Stimulated activated CD8-positive, alpha-beta memory T cell treated with anti-CD3 and anti-CD28 coated beads, Interleukin-15, amount 100 ng/mL, for 4 hours (primary cell): Measurements from ENCODE around the gene ATP8A1.

ENCODE experiments used
- DNase-seq, 2 donors: peaks; one replicate each; pipeline ENCODE4 v3.0.0-alpha.2; 2020; ENCODE audit warnings: low read depth in 2 of 2

The ATP8A1 gene

DNA sequence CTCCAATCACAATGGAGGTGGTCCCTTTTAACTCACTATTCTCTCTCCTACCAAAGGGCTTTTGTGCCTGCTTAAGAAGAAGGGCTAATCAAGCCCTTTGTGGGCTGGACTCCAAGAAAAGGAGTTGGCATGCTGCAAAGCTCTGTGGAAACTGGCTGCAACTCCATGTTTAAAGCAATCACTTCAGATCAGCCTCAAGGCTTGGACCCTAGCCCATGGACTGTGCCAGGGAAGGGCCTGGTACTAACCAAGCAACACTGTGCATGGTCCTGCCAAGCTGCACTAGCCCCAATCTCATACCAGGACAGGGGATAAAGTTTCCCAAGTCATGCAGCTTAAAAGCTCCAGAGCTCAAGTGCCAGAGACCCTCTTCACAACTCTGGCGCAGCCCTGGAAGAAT is 86.7 kb downstream of the ATP8A1 start:
- DNase-seq, result no peak

DNA sequence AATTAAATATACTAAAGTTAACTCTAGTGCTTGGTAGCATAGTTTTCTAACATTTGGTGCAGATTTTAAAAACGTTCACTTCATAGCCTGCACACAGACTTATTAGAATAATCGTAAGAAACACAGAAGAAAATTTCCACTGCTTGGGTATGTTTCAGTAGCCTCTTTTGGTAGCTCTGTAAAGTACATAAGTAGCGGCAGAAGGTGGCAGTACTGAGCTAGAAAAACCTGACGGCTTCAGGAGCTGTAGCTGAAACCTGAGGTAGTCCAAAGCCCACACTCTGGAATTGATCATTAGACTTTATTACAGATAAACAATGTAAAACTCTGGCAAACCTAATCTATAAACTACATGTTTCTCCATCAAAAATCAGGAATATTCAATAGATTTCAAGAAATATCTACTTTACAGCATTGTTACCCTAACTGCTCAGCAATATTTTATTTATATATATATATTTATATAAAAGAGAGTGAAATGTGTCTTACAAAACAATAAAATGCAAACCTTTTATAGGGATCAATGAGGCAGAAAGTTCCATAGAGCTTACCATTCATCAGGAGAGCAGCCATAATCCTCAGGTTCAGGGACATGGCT is 88.2 kb downstream of the ATP8A1 start:
- peak in 1 of 2 donors; percentile 54 for DNase-seq

DNA sequence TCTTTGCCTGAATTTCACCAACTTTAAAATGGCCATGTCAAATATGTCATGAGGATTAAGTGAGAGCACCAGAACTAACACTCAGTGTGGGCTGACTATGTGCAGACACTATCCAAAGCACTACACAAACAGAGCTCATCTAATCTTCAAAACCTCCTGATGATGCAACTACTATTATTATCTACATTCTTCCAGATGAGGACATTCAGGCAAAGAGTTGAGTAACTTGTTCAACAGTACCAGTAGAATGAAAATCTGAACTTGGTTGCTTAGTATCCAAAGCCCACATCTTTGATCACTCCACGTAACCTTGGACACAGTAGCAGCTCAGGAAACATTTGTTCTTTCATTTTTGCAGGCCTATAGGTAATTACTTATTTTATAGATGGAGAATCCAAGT is 90.1 kb downstream of the ATP8A1 start:
- no peak for DNase-seq

GRCh38 chr4:42562016-42562415 is 94.9 kb downstream of the ATP8A1 start:
- DNase-seq, result no peak

DNA sequence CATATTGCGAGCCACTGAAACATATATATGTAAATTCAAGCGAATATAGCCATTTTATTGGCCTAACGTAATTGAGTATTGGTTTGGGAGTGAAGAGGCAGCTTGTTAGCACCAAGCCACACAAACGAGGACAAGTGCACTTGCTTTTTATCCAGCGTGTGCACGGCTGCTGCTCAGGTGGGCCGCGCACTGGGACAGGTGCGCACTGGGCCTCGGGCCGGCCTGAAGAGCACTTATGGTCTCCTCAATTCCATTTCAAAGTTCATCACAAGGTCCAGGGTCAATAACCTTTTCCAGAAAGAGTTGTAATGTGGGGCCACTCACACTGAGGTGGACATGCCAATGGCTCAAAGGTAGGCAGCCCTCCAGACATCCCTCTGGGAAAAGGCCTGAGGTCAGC is 95.9 kb downstream of the ATP8A1 start:
- DNase-seq, result no peak

GRCh38 chr4:42560467-42560861 is 96.4 kb downstream of the ATP8A1 start:
- no peak for DNase-seq

DNA sequence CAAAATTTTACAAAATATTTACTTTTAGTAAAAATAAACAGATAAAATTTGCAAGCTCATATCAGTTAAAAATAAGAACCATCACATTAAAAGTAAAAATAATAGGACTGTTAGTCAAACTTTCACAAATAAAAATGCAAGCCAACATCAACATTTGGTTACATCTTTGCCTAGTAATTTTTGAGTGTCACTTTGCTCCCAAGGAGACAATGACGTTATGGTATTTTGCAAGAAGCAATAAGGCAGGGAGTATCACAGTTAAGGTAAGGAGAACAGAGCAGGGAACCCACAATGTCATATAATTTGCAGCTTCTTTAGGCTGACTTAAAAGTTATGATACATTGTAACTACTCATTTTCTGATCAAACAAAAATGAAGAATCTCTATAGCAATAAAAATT is 98.7 kb downstream of the ATP8A1 start:
- DNase-seq, result no peak

GRCh38 chr4:42555828-42556227 is 101.1 kb downstream of the ATP8A1 start:
- no peak for DNase-seq

DNA sequence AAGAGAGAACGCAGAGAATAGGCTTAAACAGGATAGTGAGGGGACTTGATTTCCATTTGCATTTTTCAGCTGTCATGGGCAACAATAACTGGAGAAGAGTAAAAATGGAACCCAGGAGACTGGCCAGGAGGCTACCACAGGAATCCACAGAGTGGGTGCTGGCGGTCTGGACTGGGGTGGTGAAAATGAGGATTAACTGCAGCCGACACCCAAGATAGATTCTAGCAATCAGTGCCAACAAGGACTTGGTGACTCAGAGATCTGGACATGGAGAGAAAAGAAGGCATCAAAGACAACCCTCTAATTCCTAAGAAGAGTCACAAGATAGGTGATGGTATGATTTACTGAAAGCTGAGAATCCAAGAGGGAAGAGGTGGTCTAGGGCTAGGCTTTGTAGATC is 102.8 kb downstream of the ATP8A1 start:
- DNase-seq, result no peak

- no peak for DNase-seq
Measured at GRCh38 chr4:42549896-42550295, 107.0 kb downstream of the ATP8A1 start.

DNA sequence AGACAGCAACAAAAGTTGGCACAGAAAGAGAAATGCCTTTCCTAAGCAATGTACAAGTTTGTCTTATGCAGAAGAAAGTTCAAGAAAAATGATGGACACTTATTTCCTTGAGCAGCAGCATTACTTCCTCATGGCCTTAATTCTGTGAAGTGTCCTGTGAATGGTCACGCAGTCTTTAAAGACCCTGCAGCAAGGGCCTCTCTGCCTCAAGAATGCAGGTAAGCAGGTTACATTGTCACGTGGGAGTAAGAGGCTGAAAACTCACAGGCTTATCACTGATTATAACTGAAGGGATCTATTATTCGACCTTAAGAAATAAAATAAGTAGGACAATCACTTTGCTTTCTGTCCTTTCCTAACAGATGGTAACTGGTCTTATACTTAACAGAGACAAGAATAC is 109.1 kb downstream of the ATP8A1 start:
- DNase-seq, result no peak

DNA sequence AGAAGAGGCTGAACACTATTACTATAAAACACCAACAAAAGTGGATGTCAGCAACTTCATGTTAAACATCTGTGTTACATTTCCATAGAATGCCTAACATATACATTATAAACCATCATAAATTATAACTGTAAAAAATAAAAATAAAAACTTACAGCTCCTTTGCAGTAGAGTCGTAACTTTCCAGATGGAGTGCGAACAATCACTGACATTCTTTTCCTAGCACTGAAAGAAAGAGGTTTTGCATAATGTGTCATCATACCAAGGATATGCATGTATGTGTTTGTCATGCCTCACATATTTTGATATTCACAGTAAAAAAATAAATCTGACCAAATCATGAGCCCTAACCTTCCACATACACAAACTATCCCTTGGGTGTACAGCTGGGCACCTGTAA is 113.1 kb downstream of the ATP8A1 start:
- DNase-seq, result no peak

DNA sequence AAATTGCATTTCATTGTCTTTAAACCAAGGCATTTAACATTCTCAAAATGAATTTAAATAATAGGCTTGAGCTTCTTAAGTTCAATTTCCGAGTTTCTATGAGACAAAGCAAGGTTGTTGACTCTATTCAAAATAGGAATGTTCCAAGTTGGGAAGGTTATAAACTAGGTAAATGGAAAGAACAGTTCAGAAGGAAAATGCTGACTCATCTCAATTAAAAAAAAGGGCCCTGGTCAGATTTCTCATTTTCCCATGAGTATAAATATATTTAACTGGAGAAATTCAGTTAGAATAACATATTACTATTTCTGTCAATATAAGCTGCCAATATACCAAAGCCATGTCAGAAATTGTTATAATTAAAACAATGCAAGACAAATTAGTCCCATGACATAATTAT is 113.8 kb downstream of the ATP8A1 start:
- DNase-seq, result no peak

DNA sequence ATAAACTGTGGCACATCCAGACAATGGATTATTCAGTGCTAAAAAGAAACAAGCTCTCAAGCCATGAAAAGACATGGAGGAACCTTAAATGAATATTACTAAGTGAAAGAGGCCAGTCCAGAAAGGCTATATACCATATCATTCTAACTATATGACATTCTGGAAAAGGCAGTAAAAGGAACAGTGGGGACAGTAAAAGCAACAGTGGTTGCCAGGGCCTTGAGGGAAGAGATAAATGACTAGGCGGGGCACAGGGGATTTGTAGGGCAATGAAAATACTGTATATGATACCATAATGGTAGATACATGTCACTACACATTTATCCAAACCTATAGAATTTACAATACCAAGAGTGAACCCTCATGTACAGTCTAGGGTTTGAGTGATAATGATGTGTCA is 115.3 kb downstream of the ATP8A1 start:
- DNase-seq, result no peak

DNA sequence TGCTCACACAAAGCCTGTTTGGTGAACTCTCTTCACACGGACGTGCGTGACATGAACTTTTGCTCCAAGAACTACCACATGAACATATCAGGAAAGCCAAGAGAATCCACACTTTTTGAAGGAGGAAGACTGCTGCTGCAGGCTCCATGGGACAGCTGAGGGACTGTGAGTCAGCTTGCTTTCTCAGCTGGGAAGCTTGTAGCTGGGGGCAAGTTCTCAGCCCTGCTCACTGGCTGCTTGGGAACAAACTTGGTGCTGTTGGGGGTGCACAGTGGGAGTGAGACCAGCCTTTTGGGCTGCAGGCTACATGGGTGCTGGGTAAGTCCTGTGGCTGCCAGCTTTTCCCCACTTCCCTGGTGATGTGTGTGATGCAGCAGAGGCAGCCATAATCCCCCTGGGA is 123.9 kb downstream of the ATP8A1 start:
- no peak for DNase-seq

GRCh38 chr4:42531341-42532030 is 125.4 kb downstream of the ATP8A1 start:
- no peak for DNase-seq

DNA sequence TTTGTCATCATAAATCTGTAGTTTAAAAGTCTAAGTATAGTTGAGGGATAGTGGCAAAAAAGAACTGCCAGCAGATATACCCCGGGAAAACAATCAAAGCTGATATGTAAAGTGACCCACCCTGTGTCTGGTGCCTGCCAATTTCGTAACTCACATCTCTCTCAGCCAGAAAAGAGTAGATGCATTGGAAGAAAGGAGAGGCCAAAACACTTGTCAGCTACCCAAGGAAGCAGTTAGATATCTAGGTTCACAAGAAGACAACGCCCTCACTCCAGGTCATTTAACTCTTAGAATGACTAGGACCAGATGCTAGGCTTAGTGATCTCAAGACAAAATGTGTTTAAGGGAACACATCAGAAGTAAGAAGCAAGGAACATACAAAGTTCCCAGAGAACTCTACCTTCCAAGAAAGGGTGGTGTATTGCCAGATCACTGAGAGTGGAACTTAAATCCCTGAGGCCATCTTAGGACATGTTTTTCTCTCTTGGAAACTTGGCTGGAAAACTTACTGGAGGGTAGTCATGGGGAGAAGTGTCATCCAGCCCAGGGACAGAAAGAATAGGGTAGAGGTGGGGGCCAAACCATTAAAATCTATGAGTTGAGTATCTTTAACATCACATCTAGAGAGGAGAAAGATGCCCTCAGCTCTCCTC is 133.7 kb downstream of the ATP8A1 start:
- DNase-seq, result no peak

DNA sequence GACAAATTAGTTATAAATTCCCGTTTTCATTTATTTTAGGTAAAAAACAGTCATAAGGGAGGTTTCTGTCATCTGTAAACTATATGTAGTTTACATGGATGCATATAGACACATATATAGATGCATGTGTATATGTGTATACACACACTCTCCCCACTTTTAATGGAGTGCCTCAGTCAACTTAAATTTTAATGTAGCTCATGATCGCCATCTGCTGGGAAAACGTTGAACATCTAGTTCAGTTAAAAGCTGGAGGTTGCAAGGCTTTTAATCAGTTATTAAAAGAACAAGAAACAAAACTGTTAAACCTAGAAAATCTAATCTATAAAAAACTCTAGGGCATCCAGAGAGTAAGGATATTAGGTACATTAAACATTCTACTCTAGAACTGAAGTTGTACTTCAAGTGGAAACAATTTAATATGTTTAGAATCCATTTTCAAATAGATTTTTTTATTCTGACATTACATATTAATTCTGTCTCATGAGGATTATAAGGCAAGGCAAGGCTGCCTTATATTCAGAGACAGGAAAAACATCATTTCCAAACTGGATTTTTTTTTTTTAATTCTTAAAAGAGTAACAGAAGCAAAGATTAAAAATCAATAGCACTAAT is 137.0 kb downstream of the ATP8A1 start:
- no peak for DNase-seq

DNA sequence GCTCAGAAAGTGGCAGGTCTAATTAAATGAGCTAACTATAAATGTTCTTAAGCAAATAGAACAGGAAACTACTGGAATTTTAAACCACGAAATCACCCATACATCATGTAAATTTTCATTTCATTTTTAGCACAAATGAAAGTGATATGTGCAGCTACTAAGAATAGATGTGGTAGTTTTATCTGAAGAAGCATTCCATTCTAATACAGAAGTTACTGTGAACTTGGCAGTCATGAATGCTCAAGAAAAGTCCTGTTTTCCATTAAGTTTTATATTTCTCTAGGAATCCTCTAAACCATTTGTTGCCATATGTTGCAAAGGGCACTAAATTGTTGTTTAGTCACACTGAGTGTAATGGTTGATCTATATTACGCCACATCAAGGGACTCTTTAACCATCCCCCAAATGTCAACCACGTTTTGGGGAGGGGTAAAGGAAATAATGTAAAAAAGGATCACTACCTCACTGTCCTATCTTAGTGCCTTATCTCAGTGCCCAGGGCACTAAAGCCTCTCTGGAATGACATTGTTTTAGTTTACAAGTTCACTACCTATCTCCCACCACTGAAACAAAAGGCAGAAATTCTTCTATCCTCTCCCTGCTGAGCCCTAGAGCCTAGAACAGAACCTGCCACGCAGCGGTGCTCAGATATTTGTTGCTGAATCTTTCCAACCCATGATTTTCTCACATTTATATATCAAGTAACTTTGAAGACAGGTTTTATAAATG is 141.6 kb downstream of the ATP8A1 start:
- no peak for DNase-seq

DNA sequence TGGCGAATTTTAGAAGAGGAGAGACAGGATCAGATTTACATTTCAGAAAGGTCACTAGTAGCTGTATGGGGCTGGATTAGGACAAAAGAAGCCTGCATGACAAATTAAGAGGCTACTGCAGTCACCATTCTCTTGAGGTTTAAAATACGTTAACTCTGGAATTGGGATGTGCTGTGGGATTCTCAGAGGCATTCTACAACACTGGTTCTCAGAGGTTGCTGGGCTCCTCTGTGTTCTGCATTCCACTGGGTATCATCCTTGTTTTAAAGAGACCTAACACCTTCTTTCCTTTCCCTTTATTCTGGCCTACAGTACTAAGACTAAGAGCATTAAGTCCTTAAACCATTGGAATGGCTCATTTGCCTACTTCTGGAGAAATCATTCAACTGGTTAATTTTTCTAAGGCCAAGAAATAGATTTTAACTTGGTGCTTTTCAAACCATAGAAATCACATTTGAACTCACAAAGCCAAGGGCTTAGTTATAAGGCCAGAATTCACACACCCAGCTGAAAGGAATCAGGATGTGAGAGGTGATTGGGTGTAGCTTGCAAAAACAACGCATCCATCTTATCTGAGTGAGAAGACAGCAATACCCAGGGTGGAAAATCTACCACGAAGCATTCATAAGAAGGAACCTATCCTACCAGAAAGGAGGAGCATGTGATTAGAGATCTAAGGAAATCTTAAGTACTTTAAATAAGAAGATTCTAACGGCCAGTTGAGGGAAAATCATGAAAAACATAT is 143.0 kb downstream of the ATP8A1 start:
- DNase-seq, result no peak

DNA sequence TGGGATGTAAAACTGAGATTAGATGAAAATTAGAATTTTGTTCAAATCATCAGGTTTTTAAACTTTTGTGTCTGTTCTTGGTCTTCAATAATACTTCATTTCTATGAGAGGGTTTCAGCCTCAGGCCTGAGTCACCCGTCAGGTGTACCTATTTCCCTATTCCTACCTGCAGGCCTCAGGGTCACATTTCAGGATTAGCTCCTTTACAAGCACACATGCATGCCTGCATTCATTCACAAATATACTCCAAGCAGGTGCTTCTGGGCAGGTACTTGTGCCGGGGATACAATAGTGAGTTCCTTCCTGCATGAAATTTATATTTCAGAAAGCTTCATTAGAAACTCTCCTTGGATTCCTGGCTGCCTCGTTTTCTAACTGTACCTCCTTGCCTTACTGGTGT is 144.7 kb downstream of the ATP8A1 start:
- DNase-seq, result no peak

DNA sequence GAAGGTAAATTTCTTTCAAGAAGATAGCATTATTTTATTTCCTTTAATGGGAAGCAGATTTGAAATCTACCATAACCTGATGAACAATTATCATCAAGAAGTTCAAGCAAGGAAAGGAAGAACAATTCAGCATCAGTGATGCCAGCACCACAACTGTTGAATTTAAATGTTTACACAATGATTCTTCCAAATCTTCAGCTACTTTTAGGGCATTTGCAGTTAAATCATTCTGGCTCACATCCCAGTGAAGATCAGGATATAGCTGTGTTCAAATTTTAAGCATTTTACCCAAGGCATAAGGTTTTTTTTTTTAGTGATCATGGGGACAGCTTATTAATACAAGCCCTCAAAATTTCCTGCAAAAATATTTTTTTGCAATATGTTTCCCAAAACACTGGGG is 146.7 kb downstream of the ATP8A1 start:
- DNase-seq, result no peak
